Measurements from ENCODE around the gene EXOC6B.
"Not testable (repeated sequence)": the region's sequence is repeated elsewhere in the genome, so short reads cannot be mapped to it uniquely, and the experiment has no call there.

EXOC6B gene

DNA sequence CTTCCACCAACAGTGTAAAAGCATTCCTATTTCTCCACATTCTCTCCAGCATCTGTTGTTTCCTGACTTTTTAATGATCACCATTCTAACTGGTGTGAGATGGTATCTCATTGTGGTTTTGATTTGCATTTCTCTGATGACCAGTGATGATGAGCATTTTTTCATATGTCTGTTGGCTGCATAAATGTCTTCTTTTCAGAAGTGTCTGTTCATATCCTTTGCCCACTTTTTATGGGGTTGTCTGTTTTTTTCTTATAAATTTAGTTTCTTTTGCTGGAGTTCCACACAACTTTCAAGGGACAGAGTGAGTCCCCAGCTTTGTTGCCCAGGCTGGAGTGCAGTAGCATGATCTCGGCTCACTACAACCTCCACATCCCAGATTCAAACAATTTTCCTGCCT, 270.5 kb downstream of the EXOC6B start:
- H3K4me1 Mint-ChIP-seq, H3K27ac Mint-ChIP-seq, CTCF ChIA-PET, H3K9me3 Mint-ChIP-seq, DNase-seq, H3K27me3 Mint-ChIP-seq, H3K36me3 Mint-ChIP-seq, H3K4me3 Mint-ChIP-seq: not testable (repeated sequence)

- DNase-seq, H3K4me1 Mint-ChIP-seq, H3K4me3 Mint-ChIP-seq: not testable (repeated sequence)
These were observed 270.9 kb downstream of the EXOC6B start for GRCh38 chr2:72554910-72555309.

DNA sequence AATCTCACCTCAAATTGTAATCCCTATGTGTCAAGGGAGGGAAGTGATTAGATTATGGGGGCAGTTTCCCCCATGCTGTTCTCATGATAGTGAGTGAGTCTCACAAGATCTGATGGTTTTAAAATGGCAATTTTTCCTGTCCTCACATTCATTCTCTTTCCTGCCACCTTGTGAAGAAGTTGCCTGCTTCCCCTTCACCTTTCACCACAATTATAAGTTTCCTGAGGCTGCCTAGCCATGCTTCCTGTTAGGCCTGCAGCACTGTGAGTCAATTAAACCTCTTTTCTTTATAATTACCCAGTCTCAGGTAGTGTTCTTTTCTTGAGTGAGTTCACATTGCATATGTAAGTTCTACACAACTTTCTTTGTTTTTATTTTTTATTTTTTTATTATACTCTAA, 271.5 kb downstream of the EXOC6B start:
- Mint-ChIP-seq H3K36me3 (no peaks in the 10 kb centered on the region), H3K27ac (no peak overlapping the region), H3K9me3 (peaks cover 2% of the 10 kb centered on the region), H3K27me3 (no peaks in the 10 kb centered on the region), H3K4me1 (peaks cover 2% of the 10 kb centered on the region), H3K4me3 (no peak overlapping the region)
- CTCF ChIA-PET, result no interaction called here
- DNase-seq, result no peak

More at GRCh38 chr2:72554910-72555309, 270.9 kb downstream of the EXOC6B start:
- H3K27ac Mint-ChIP-seq, H3K9me3 Mint-ChIP-seq, CTCF ChIA-PET, H3K27me3 Mint-ChIP-seq, H3K36me3 Mint-ChIP-seq: not testable (repeated sequence)

- Mint-ChIP-seq H3K9me3 (no peaks in the 10 kb centered on the region), H3K27me3 (no peaks in the 10 kb centered on the region)
These were observed 277.6 kb downstream of the EXOC6B start for GRCh38 chr2:72548081-72548764.

DNA sequence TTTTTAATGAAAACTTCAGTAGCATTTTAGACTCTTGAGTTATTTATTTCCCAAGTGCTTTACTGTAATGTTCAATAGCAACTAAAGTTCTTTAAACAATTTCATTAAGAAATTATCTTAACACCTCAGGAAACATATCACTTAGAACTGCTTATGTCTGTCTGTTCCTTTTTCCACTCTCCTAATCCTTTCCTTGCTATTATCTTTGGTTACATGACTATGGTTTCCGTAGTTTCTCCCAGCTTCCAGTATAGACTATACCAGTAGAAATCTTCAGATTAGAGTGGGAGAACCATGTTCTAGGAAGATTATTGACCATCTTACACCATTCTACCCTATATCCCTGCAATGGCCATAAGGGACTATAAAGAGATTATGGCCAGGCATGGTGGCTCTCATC, 280.0 kb downstream of the EXOC6B start:
- H3K9me3 Mint-ChIP-seq, result no peaks in the 10 kb centered on the region
- H3K36me3 Mint-ChIP-seq, result no peaks in the 10 kb centered on the region
- no peaks in the 10 kb centered on the region for H3K4me1 Mint-ChIP-seq
- no peak overlapping the region for H3K27ac Mint-ChIP-seq
- CTCF ChIA-PET, result no interaction called here
- H3K27me3 Mint-ChIP-seq, result no peaks in the 10 kb centered on the region
- DNase-seq, result no peak
- no peak overlapping the region for H3K4me3 Mint-ChIP-seq

More at GRCh38 chr2:72548081-72548764, 277.6 kb downstream of the EXOC6B start:
- Mint-ChIP-seq H3K4me1 (no peaks in the 10 kb centered on the region), H3K36me3 (no peaks in the 10 kb centered on the region), H3K27ac (no peak overlapping the region), H3K4me3 (no peak overlapping the region)
- CTCF ChIA-PET, result interaction anchor here (0.6 kb wide), 1 partner anchor 20 kb away, joined by 3 read pairs; no protein-coding TSS in a partner anchor
- no peak for DNase-seq

DNA sequence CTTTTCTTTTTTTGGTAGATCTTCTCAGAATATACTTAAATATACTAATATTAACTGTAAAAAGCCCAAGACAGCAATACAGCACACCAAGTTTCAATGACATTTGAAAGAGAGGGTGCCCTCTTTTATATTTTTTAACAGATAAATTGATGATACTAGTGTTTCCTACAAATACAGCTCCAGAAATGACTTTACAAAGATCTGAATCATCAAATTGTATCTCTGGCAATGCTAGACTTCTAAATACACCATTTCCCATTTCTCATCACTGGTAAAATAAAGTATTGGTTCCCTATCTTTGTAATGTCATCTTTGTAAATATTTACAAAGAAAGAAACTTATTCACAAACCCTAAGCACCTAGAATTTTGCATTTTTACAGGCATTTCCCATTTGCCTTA, 281.3 kb downstream of the EXOC6B start:
- CTCF ChIA-PET, result no interaction called here
- H3K36me3 Mint-ChIP-seq, result no peaks in the 10 kb centered on the region
- H3K4me1 Mint-ChIP-seq, result no peaks in the 10 kb centered on the region
- H3K27me3 Mint-ChIP-seq, result no peaks in the 10 kb centered on the region
- no peak for DNase-seq
- H3K4me3 Mint-ChIP-seq, result no peak overlapping the region
- H3K9me3 Mint-ChIP-seq, result no peaks in the 10 kb centered on the region
- H3K27ac Mint-ChIP-seq, result no peak overlapping the region

DNA sequence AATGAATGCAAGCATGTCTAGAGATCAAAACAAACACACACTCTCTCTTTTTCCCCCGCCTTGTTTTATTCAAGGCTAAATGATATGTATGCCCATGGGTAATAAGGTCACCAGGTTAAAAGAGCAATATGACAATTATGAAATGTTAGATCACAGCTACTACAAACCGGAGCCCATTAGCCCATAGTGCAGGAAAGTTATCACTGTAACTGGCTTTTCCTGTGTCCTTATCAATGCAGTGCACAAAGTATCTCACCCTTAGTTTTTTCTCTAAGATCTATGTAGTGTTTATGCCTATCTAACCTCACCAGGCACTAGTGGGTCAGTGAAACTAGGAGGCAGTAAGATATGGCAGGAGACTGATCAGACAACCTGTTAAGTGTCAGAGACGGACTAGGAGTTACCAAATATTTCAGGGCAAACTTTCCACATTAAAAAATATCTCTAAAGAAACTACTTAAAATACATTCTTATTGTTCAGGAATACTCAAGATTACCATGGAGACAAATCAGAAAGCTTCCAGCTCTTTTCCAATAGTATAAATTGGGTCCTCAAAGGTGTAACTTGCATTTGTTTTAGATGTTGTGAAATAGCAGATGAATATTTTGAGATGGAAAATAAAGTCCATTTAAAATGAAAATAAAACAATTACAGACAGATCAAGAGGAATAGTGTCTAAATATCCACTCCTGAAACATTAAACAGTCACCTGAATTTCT, 282.2 kb downstream of the EXOC6B start:
- H3K27ac Mint-ChIP-seq, result no peak overlapping the region
- H3K27me3 Mint-ChIP-seq, result no peaks in the 10 kb centered on the region
- no peak for DNase-seq
- no peaks in the 10 kb centered on the region for H3K36me3 Mint-ChIP-seq
- H3K4me1 Mint-ChIP-seq, result no peaks in the 10 kb centered on the region
- CTCF ChIA-PET, result no interaction called here
- H3K4me3 Mint-ChIP-seq, result no peak overlapping the region
- H3K9me3 Mint-ChIP-seq, result no peaks in the 10 kb centered on the region

- Mint-ChIP-seq H3K4me1 (no peaks in the 10 kb centered on the region), H3K9me3 (no peaks in the 10 kb centered on the region), H3K4me3 (no peak overlapping the region), H3K27me3 (no peaks in the 10 kb centered on the region), H3K36me3 (no peaks in the 10 kb centered on the region), H3K27ac (no peak overlapping the region)
- CTCF ChIA-PET, result no interaction called here
- no peak for DNase-seq
These were observed 286.7 kb downstream of the EXOC6B start for GRCh38 chr2:72539071-72539552.

- Mint-ChIP-seq H3K36me3 (no peaks in the 10 kb centered on the region), H3K4me3 (no peak overlapping the region), H3K9me3 (no peaks in the 10 kb centered on the region), H3K27ac (no peak overlapping the region), H3K4me1 (no peaks in the 10 kb centered on the region), H3K27me3 (no peaks in the 10 kb centered on the region)
- CTCF ChIA-PET, result no interaction called here
- DNase-seq, result no peak
These were observed 287.3 kb downstream of the EXOC6B start for GRCh38 chr2:72538486-72538885.

DNA sequence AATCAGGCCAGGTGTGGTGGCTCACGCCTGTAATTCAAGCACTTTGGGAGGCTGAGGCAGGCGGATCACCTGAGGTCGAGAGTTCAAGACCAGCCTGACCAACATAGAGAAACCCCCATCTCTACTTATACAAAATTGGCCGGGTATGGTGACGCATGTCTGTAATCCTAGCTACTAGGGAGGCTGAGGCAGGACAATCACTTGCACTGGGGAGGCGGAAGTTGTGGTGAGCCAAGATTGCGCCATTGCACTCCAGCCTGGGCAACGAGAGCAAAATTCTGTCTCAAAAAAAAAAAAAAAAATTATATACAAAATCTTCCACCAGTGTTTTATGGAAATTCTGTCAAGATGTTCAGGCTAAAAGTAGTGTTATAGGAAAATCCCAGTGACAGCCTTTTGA, 290.2 kb downstream of the EXOC6B start:
- H3K9me3 Mint-ChIP-seq, CTCF ChIA-PET, H3K36me3 Mint-ChIP-seq: not testable (repeated sequence)

DNA sequence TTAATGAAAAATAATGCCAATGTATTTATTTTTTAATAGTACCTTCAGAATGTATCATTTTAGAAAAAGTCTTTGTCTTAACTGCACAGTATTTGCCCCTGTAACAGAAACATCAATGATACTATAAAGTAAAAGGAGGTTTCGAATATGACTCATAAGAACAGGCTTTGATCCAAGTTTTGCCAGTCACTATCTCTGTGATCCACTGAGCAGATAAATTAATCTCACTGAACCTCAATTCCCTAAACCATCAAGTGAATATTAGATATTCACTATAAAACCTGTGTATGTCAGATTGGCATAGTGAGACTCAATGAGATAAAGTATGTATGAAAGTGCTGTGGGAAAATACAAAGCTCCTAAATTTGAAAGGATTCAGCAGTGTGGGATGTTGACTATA, 292.1 kb downstream of the EXOC6B start:
- Mint-ChIP-seq H3K27me3 (no peaks in the 10 kb centered on the region), H3K4me1 (no peaks in the 10 kb centered on the region), H3K27ac (no peak overlapping the region), H3K4me3 (no peak overlapping the region), H3K36me3 (no peaks in the 10 kb centered on the region), H3K9me3 (no peaks in the 10 kb centered on the region)
- DNase-seq, result no peak
- CTCF ChIA-PET, result no interaction called here

More for the DNA sequence above, 290.2 kb downstream of the EXOC6B start:
- H3K4me3 Mint-ChIP-seq, H3K27me3 Mint-ChIP-seq, H3K4me1 Mint-ChIP-seq, DNase-seq, H3K27ac Mint-ChIP-seq: not testable (repeated sequence)

- no peak overlapping the region for H3K4me3 Mint-ChIP-seq
- H3K27me3 Mint-ChIP-seq, result no peaks in the 10 kb centered on the region
- CTCF ChIA-PET, result no interaction called here
- no peaks in the 10 kb centered on the region for H3K4me1 Mint-ChIP-seq
- H3K9me3 Mint-ChIP-seq, result no peaks in the 10 kb centered on the region
- no peaks in the 10 kb centered on the region for H3K36me3 Mint-ChIP-seq
- no peak for DNase-seq
- H3K27ac Mint-ChIP-seq, result no peak overlapping the region
These were observed 298.4 kb downstream of the EXOC6B start for GRCh38 chr2:72527424-72527823.

GRCh38 chr2:72526623-72527022, 299.2 kb downstream of the EXOC6B start:
- no peak for DNase-seq
- no peaks in the 10 kb centered on the region for H3K4me1 Mint-ChIP-seq
- no peaks in the 10 kb centered on the region for H3K9me3 Mint-ChIP-seq
- no peaks in the 10 kb centered on the region for H3K36me3 Mint-ChIP-seq
- CTCF ChIA-PET, result no interaction called here
- H3K27ac Mint-ChIP-seq, result no peak overlapping the region
- H3K27me3 Mint-ChIP-seq, result no peaks in the 10 kb centered on the region
- H3K4me3 Mint-ChIP-seq, result no peak overlapping the region

DNA sequence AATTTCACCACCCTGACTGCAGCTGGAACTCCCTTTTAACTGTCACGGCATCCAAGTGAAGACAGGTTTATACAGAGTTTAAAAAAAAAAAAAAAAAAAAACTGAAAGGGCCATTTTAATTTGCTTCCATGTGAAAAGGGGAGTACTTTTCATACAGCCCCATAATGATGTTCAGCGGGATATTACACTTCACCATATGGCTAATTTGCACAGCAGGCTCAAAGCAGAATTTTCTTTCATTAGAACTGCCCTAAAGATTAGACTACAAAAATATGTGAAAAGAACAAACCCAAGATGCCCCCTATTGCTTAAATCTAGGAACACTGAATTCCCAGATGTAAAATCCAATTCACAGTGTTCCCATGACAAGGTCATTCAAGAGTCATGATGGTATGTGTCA, 301.8 kb downstream of the EXOC6B start:
- Mint-ChIP-seq H3K4me3 (no peak overlapping the region), H3K4me1 (no peaks in the 10 kb centered on the region), H3K9me3 (no peaks in the 10 kb centered on the region), H3K27me3 (no peaks in the 10 kb centered on the region), H3K36me3 (no peaks in the 10 kb centered on the region), H3K27ac (no peak overlapping the region)
- CTCF ChIA-PET, result no interaction called here
- DNase-seq, result no peak

- H3K9me3 Mint-ChIP-seq, result no peaks in the 10 kb centered on the region
- H3K27ac Mint-ChIP-seq, result no peak overlapping the region
- CTCF ChIA-PET, result no interaction called here
- H3K4me1 Mint-ChIP-seq, result no peaks in the 10 kb centered on the region
- H3K27me3 Mint-ChIP-seq, result no peaks in the 10 kb centered on the region
- DNase-seq, result no peak
- no peaks in the 10 kb centered on the region for H3K36me3 Mint-ChIP-seq
- H3K4me3 Mint-ChIP-seq, result no peak overlapping the region
These were observed 310.1 kb downstream of the EXOC6B start for GRCh38 chr2:72515696-72516095.

All from activated naive CD4-positive, alpha-beta T cell treated with anti-CD3 and anti-CD28 coated beads, Interleukin-2, amount 10 ng/mL, durations not matched to agents 7 days and 5 days (primary cell).